GM23338 (cell line): Measurements from ENCODE around the gene HSPG2. TPM values are rescaled to one million over a fixed set of nuclear protein-coding genes. Genes with fewer than 3 reads are reported as not detected.

ENCODE experiments used
- ATAC-seq: fragments of 200-7000 bp; cut with Tn5 transposase; 3 replicates; pipeline ENCODE4 v1.9.1; 2020
- DNase-seq: peaks from one replicate; pipeline ENCODE4 v3.0.0-alpha.2; 2015; ENCODE audit warnings: low spot score
- H2AFZ ChIP-seq: fragments of 200-600 bp; sonication (generic); 2 replicates; pipeline ENCODE4 v1.8.0; 2016; ENCODE audit warnings: antibody characterized with exemption, mild to moderate bottlenecking, moderate library complexity
- H3F3A ChIP-seq: fragments of 200-600 bp; sonication (generic); replicated peaks from 2 replicates; pipeline ENCODE4 v1.8.0; 2017; ENCODE audit warnings: antibody characterized with exemption, mixed run types, low read depth
- H3K27ac ChIP-seq: fragments of 200-600 bp; sonication (generic); 2 replicates; pipeline ENCODE4 v1.6.1; 2016; ENCODE audit warnings: low read depth
- H3K27me3 ChIP-seq: fragments of 200-600 bp; sonication (generic); 2 replicates; pipeline ENCODE4 v1.8.0; 2016; ENCODE audit warnings: mild to moderate bottlenecking, mixed run types, moderate library complexity; ENCODE audit not compliant: insufficient read depth
- H3K36me3 ChIP-seq: fragments of 200-600 bp; sonication (generic); 2 replicates; pipeline ENCODE4 v1.8.0; 2016; ENCODE audit warnings: mild to moderate bottlenecking; ENCODE audit not compliant: insufficient read depth
- H3K4me1 ChIP-seq: fragments of 200-600 bp; sonication (generic); 2 replicates; pipeline ENCODE4 v1.8.0; 2016; ENCODE audit warnings: mild to moderate bottlenecking, moderate library complexity; ENCODE audit not compliant: insufficient read depth
- H3K4me2 ChIP-seq: fragments of 200-600 bp; sonication (generic); 2 replicates; pipeline ENCODE4 v1.7.1; 2017; ENCODE audit warnings: mixed run types
- H3K4me3 ChIP-seq: fragments of 200-600 bp; sonication (generic); 2 replicates; pipeline ENCODE4 v1.6.1; 2016; ENCODE audit warnings: mixed run types
- H3K79me2 ChIP-seq: fragments of 200-600 bp; sonication (generic); replicated peaks from 2 replicates; pipeline ENCODE4 v1.8.0; 2017; ENCODE audit warnings: mild to moderate bottlenecking; ENCODE audit not compliant: insufficient read depth
- H3K9me2 ChIP-seq: fragments of 200-600 bp; sonication (generic); 2 replicates; pipeline ENCODE4 v1.8.0; 2017; ENCODE audit not compliant: insufficient read depth
- H4K20me1 ChIP-seq: fragments of 200-600 bp; sonication (generic); replicated peaks from 2 replicates; pipeline ENCODE4 v1.8.0; 2017; ENCODE audit warnings: mild to moderate bottlenecking; ENCODE audit not compliant: insufficient read depth
- H3K27ac Mint-ChIP-seq: 2 replicates; pipeline ENCODE4 v1.8.0; 2020; ENCODE audit warnings: inconsistent platforms, mild to moderate bottlenecking, moderate library complexity, mixed read lengths
- H3K27me3 Mint-ChIP-seq: 3 replicates; pipeline ENCODE4 v1.8.0; 2022; ENCODE audit warnings: low read depth, mild to moderate bottlenecking, moderate library complexity, mixed read lengths, inconsistent platforms; ENCODE audit not compliant: insufficient read depth, poor library complexity
- H3K36me3 Mint-ChIP-seq: 3 replicates; pipeline ENCODE4 v1.8.0; 2021; ENCODE audit warnings: low read depth, mild to moderate bottlenecking, inconsistent platforms, moderate library complexity, mixed read lengths
- H3K4me1 Mint-ChIP-seq: 3 replicates; pipeline ENCODE4 v1.8.0; 2020; ENCODE audit warnings: mild to moderate bottlenecking, inconsistent platforms, mixed read lengths
- H3K4me3 Mint-ChIP-seq: 3 replicates; pipeline ENCODE4 v1.8.0; 2021; ENCODE audit warnings: moderate library complexity, mild to moderate bottlenecking, inconsistent platforms, mixed read lengths
- H3K9me3 Mint-ChIP-seq: 3 replicates; pipeline ENCODE4 v1.8.0; 2020; ENCODE audit warnings: moderate library complexity, mild to moderate bottlenecking, inconsistent platforms, mixed read lengths
- ETS1 ChIP-seq: IDR thresholded peaks from 2 replicates; pipeline ENCODE4 v1.6.1; 2016; ENCODE audit warnings: antibody characterized with exemption
- JUNB ChIP-seq: IDR thresholded peaks from one replicate; pipeline ENCODE4 v1.6.1; 2016; ENCODE audit warnings: antibody characterized with exemption; ENCODE audit not compliant: unreplicated experiment
- POLR2AphosphoS5 ChIP-seq: IDR thresholded peaks from 2 replicates; pipeline ENCODE4 v1.6.1; 2016; ENCODE audit warnings: antibody characterized with exemption, low read depth
- STAT1 ChIP-seq: IDR thresholded peaks from one replicate; pipeline ENCODE4 v1.6.1; 2016; ENCODE audit warnings: antibody characterized with exemption; ENCODE audit not compliant: unreplicated experiment
- ZNF114 ChIP-seq: fragments of 250-450 bp; sonication (Bioruptor Pico); IDR thresholded peaks from 2 replicates; pipeline ENCODE4 v1.5.0; 2020; ENCODE audit warnings: mild to moderate bottlenecking, moderate library complexity
- ZNF331 ChIP-seq: fragments of 250-450 bp; sonication (Bioruptor Pico); IDR thresholded peaks from 2 replicates; pipeline ENCODE4 v1.5.0; 2020; ENCODE audit warnings: low read depth, mild to moderate bottlenecking, moderate library complexity
- ZNF462 ChIP-seq: fragments of 250-450 bp; sonication (Bioruptor Pico); IDR thresholded peaks from 2 replicates; pipeline ENCODE4 v1.5.0; 2020; ENCODE audit warnings: mild to moderate bottlenecking, moderate library complexity
- polyA plus RNA-seq: library from polyadenylated mRNA; unstranded; fragments of >200 nt; fragmentation: Nextera tagmentation; extraction: Ambion mirVana; gene quantifications from 2 replicates; pipeline ENCODE4 v1.2.1, GENCODE V29; 2016
- total RNA-seq: library from RNA; depleted of rRNA; stranded (reverse); fragments of >200 nt; shearing (Covaris generic); gene quantifications from 2 replicates; pipeline ENCODE4 v1.2.3, GENCODE V29; 2014

HSPG2 gene
- total and polyA plus RNA-seq, 2 experiments from 2014 or later, result 14.9 to 70.8 TPM

GRCh38 chr1:21863981-21864380 is 73.1 kb downstream of the HSPG2 start (continued):
- TF ChIP-seq ZNF462 (CRISPR knock-in tag) (no peak), ZNF331 (CRISPR knock-in tag) (no peak), POLR2AphosphoS5 (no peak), ZNF114 (CRISPR knock-in tag) (no peak)

DNA sequence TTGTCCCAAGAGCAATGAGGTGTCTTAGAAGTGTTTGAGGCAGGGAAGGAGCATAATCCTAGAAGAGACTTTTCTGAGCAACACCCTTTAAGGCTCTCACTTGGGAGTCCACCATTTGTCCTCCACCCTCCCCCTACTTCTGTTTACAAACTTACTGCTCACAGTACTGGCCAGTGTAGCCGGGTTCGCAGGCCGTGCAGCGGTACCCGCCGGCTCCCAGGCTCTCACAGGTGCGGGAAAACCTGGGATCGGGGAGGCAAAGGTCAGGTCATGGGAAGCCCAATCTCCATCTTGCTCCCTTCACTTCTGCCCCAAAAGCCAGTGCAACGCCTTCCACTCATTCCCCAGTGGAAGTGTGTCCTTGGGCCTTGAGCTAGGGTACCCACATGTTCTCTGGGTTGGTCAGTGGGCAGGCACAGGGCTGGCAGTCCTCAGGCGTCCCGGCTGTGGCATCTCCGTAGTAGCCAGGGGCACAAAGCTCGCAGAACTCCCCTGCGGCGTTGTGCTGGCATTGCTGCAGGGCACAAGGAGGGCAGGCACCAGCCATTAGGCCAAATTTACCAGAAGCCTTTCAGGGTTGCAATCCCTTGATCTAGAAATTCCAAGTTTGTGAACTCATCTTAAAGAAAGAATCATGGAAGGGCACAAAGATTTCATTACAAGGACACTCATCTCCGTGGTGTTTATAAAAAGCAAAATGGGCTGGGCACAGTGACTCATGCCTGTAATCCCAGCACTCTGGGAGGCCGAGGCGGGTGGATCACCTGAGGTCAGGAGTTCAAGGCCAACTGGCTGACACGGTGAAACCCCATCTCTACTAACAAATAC is 75.3 kb downstream of the HSPG2 start:
- peaks cover 7% of the 10 kb centered on the region; the same call in 1 of the 2 replicates for H3K4me1 ChIP-seq
- no peaks in the 10 kb centered on the region for H3K27me3 ChIP-seq
- no peaks in the 10 kb centered on the region for H3F3A ChIP-seq
- no peak overlapping the region for H3K27ac ChIP-seq
- no peak overlapping the region for H2AFZ ChIP-seq
- H3K79me2 ChIP-seq, result no peaks in the 10 kb centered on the region
- Mint-ChIP-seq H3K9me3 (no peaks in the 10 kb centered on the region), H3K4me1 (peaks cover 13% of the 10 kb centered on the region), H3K4me3 (no peak overlapping the region), H3K27ac (no peak overlapping the region), H3K36me3 (peaks cover 50% of the 10 kb centered on the region), H3K27me3 (peaks cover 13% of the 10 kb centered on the region)
- no peak overlapping the region for H3K4me3 ChIP-seq
- H4K20me1 ChIP-seq, result 0 out of 2 replicates have a peak, but pooled peaks cover 6% of the 10 kb centered on the region
- H3K9me2 ChIP-seq, result no peaks in the 10 kb centered on the region
- no peak overlapping the region for H3K4me2 ChIP-seq
- no peak for ATAC-seq
- peaks cover 5% of the 10 kb centered on the region; the same call in 1 of the 2 replicates for H3K36me3 ChIP-seq
- no peak for DNase-seq
- TF ChIP-seq JUNB, result no peak
- TF ChIP-seq ZNF462 (CRISPR knock-in tag), result no peak
- no peak for TF ChIP-seq ZNF114 (CRISPR knock-in tag)
- no peak for TF ChIP-seq ETS1
- TF ChIP-seq STAT1, result no peak
